OCI-LY7 (cell line): ENCODE data around the gene TCF12. TPM values are rescaled to one million over a fixed set of nuclear protein-coding genes. Genes with fewer than 3 reads are reported as not detected.

Experiments used
- BruUV-seq: library from RNA; stranded (reverse); fragments of 400-500 nt; replicated peaks from 2 replicates; lab custom pipeline; 2021; lab: Mats Ljungman, UMichigan
- CTCF ChIA-PET: fragments of 300-600 bp; sonication (Branson Sonifier 250); formaldehyde crosslinking; loops from one replicate; lab custom pipeline; 2022; ENCODE audit warnings: antibody characterized with exemption; ENCODE audit not compliant: unreplicated experiment; lab: Charles Lee
- POLR2A ChIA-PET: fragments of 300-600 bp; sonication (Branson Sonifier 250); formaldehyde crosslinking; loops from one replicate; lab custom pipeline; 2022; ENCODE audit warnings: antibody characterized with exemption; lab: Charles Lee
- DNase-seq: peaks from one replicate; pipeline ENCODE4 v3.0.0-alpha.2; 2015; ENCODE audit warnings: low spot score
- H2AFZ ChIP-seq: fragments of 200-600 bp; sonication (generic), shearing (Covaris generic); 2 replicates; pipeline ENCODE4 v1.6.1; 2014; ENCODE audit warnings: mild to moderate bottlenecking, antibody characterized with exemption, low read length, moderate library complexity
- H3K27ac ChIP-seq: fragments of 200-600 bp; sonication (generic); 2 replicates; pipeline ENCODE4 v1.5.1; 2014; ENCODE audit warnings: mixed run types, low read depth, mild to moderate bottlenecking, moderate library complexity, low read length, inconsistent platforms; ENCODE audit not compliant: poor library complexity, severe bottlenecking
- H3K36me3 ChIP-seq: fragments of 200-600 bp; sonication (generic); 2 replicates; pipeline ENCODE4 v1.6.1; 2014; ENCODE audit warnings: mild to moderate bottlenecking, antibody characterized with exemption, low read length, moderate library complexity, mixed read lengths; ENCODE audit not compliant: insufficient read depth
- H3K4me1 ChIP-seq: fragments of 200-600 bp; sonication (generic); 2 replicates; pipeline ENCODE4 v1.5.1; 2014; ENCODE audit warnings: mild to moderate bottlenecking, low read length; ENCODE audit not compliant: insufficient read depth, poor library complexity, severe bottlenecking
- H3K4me2 ChIP-seq: fragments of 200-600 bp; sonication (generic); 2 replicates; pipeline ENCODE4 v1.6.1; 2014; ENCODE audit warnings: mild to moderate bottlenecking, low read length
- H3K4me3 ChIP-seq: fragments of 200-600 bp; sonication (generic); 2 replicates; pipeline ENCODE4 v1.5.1; 2014; ENCODE audit warnings: mild to moderate bottlenecking, low read depth, low read length; ENCODE audit not compliant: poor library complexity, severe bottlenecking
- H3K79me2 ChIP-seq: fragments of 200-600 bp; sonication (generic); 2 replicates; pipeline ENCODE4 v1.6.1; 2016; ENCODE audit warnings: low read depth, mild to moderate bottlenecking, low read length, moderate library complexity, mixed read lengths; ENCODE audit not compliant: insufficient read depth
- H3K9me2 ChIP-seq: fragments of 200-600 bp; sonication (generic); 2 replicates; pipeline ENCODE4 v1.6.1; 2016; ENCODE audit warnings: mild to moderate bottlenecking, low read length, mixed read lengths; ENCODE audit not compliant: insufficient read depth
- H3K9me3 ChIP-seq: fragments of 200-600 bp; sonication (generic); 2 replicates; pipeline ENCODE4 v1.6.1; 2014; ENCODE audit warnings: mild to moderate bottlenecking, mixed run types, low read length, mixed read lengths
- H4K20me1 ChIP-seq: fragments of 200-600 bp; sonication (generic); 2 replicates; pipeline ENCODE4 v1.6.1; 2014; ENCODE audit warnings: mild to moderate bottlenecking, antibody characterized with exemption, low read length, moderate library complexity, mixed read lengths; ENCODE audit not compliant: insufficient read depth
- CTCF ChIP-seq: fragments of 200-600 bp; sonication (generic); conservative IDR thresholded peaks from 2 replicates; pipeline ENCODE4 v1.5.1; 2014; ENCODE audit warnings: mild to moderate bottlenecking, antibody characterized with exemption, low read length, moderate library complexity, mixed read lengths
- EZH2phosphoT487 ChIP-seq: fragments of 200-600 bp; sonication (generic); IDR thresholded peaks from 2 replicates; pipeline ENCODE4 v1.6.1; 2018; ENCODE audit warnings: low read depth, borderline replicate concordance, mild to moderate bottlenecking, mixed run types, antibody characterized with exemption, low read length, moderate library complexity, mixed read lengths
- intact Hi-C: fragments of 100-400 bp; cut with micrococcal nuclease; formaldehyde crosslinking; loops from one replicate; pipeline ENCODE4 v1.10.0; 2022; ENCODE audit not compliant: unreplicated experiment
- total RNA-seq, 2 experiments: library from RNA; depleted of rRNA in 1 of 2; stranded (reverse); fragments of >200 nt in 1 of 2; shearing (Covaris generic) in 1 of 2; gene quantifications; 2 replicates each; pipeline ENCODE4 v1.2.3, GENCODE V29; 2014 to 2022

The TCF12 gene
- total RNA-seq, 2 experiments from 2014 or later = 51.6 to 139 TPM

- intact Hi-C loops = no loop called here
- peaks cover 37% of the 10 kb centered on the region for H3K36me3 ChIP-seq
- H3K4me1 ChIP-seq = peaks cover 17% of the 10 kb centered on the region
- no peak overlapping the region for H3K27ac ChIP-seq
- no peak overlapping the region for H3K4me2 ChIP-seq
- BruUV-seq = no TSS peak
- no peak overlapping the region for H2AFZ ChIP-seq
- CTCF ChIA-PET = no interaction called here
- H3K4me3 ChIP-seq = no peak overlapping the region
- H4K20me1 ChIP-seq = no peaks in the 10 kb centered on the region; the same call in 1 of the 2 replicates
- DNase-seq = no peak
- no peaks in the 10 kb centered on the region for H3K9me3 ChIP-seq
- no peaks in the 10 kb centered on the region for H3K79me2 ChIP-seq
- TF ChIP-seq CTCF = no peak
- no peak for TF ChIP-seq EZH2phosphoT487
- H3K9me2 ChIP-seq = no peaks in the 10 kb centered on the region
- POLR2A ChIA-PET = interaction anchor here (0.7 to 0.8 kb wide), 3 partner anchors 9 to 226 kb away, joined by 3 read pairs; no protein-coding TSS in a partner anchor
These were observed 360.0 kb downstream of the TCF12 start for GRCh38 chr15:57278439-57278838.

GRCh38 chr15:57280464-57280863 is 362.0 kb downstream of the TCF12 start:
- no peaks in the 10 kb centered on the region for H3K9me2 ChIP-seq
- no TSS peak for BruUV-seq
- H3K4me2 ChIP-seq = no peak overlapping the region
- no peaks in the 10 kb centered on the region; the same call in 1 of the 2 replicates for H4K20me1 ChIP-seq
- DNase-seq = no peak
- POLR2A ChIA-PET = interaction anchor here (0.6 to 0.7 kb wide), 2 partner anchors 237 to 1369 kb away, joined by 3 to 4 read pairs; no protein-coding TSS in a partner anchor
- H3K27ac ChIP-seq = no peak overlapping the region
- TF ChIP-seq CTCF = no peak
- no peak for TF ChIP-seq EZH2phosphoT487
- CTCF ChIA-PET = interaction anchor here (0.6 kb wide), 1 partner anchor 135 kb away, joined by 5 read pairs; no protein-coding TSS in a partner anchor
- H3K4me1 ChIP-seq = peaks cover 34% of the 10 kb centered on the region
- H3K36me3 ChIP-seq = peaks cover 25% of the 10 kb centered on the region
- no peaks in the 10 kb centered on the region for H3K79me2 ChIP-seq
- intact Hi-C loops = no loop called here
- H3K4me3 ChIP-seq = no peak overlapping the region
- no peaks in the 10 kb centered on the region for H3K9me3 ChIP-seq
- no peak overlapping the region for H2AFZ ChIP-seq

DNA sequence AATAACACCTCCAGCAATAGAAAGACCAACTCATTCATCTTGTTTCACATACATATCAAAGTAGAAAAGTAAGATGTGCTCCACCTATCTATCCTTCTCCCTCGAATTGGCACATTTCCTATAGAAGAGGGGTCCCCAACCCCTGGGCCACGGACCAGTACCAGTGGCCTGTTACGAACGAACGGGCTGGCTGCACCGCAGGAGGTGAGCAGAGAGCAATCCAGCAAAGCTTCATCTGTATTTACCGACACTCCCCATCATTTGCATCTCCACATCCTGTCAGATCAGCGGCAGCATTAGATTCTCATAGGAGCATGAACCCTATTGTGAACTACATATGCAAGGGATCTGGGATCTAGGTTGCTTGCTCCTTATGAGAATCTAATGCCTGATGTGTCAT is 362.9 kb downstream of the TCF12 start:
- Histone ChIP-seq H3K27ac (no peak overlapping the region), H3K9me3 (no peaks in the 10 kb centered on the region), H3K4me1 (peaks cover 34% of the 10 kb centered on the region), H3K4me2 (peak overlapping the region; percentile 34; the same call in 1 of the 2 replicates), H3K9me2 (no peaks in the 10 kb centered on the region), H3K4me3 (no peak overlapping the region), H3K79me2 (no peaks in the 10 kb centered on the region), H4K20me1 (no peaks in the 10 kb centered on the region; the same call in 1 of the 2 replicates), H2AFZ (no peak overlapping the region), H3K36me3 (peaks cover 30% of the 10 kb centered on the region)
- BruUV-seq = no TSS peak
- TF ChIP-seq EZH2phosphoT487 = no peak
- no peak for TF ChIP-seq CTCF
- CTCF ChIA-PET = interaction anchor here (0.6 kb wide), 1 partner anchor 195 kb away, joined by 3 read pairs; no protein-coding TSS in a partner anchor
- intact Hi-C loops = no loop called here
- POLR2A ChIA-PET = no interaction called here
- DNase-seq = peak; percentile 20
